ENCODE data around the gene MAP7D2. TPM values are rescaled to one million over a fixed set of nuclear protein-coding genes. Genes with fewer than 3 reads are reported as not detected.
A peak's percentile ranks its signal among the peaks of the same experiment; 100 is the strongest.

MAP7D2 gene
- total and polyA plus RNA-seq, 2 donors from 2014 or later: 0.76 to 3.6 TPM

- peaks cover 0 to 7% (median 3%) of the 10 kb centered on the region in 3 donors for H3K4me1 ChIP-seq (ENCODE audit: control insufficient read depth in 2 of 3, insufficient read depth in 2 of 3, low read depth in 1 of 3, low read length in 3 of 3)
- FAIRE-seq: no peak
- no peaks in the 10 kb centered on the region for H3K36me3 ChIP-seq (ENCODE audit: control insufficient read depth in 2 of 3, insufficient read depth in 3 of 3, low read length in 3 of 3)
- H3K9me3 ChIP-seq (ENCODE audit: control insufficient read depth in 2 of 3, insufficient read depth in 1 of 3, low read length in 3 of 3): peaks cover 0 to 2% (median 0%) of the 10 kb centered on the region in 3 donors
- intact Hi-C loops (cut with DNase I): no loop called here
- peak overlapping the region in 2 of 3 donors; percentile 12 to 46 for H3K9ac ChIP-seq (ENCODE audit: low read length in 3 of 3)
- no peak for TF ChIP-seq CTCF (IDR thresholded peaks at IDR 0.05; ENCODE audit: borderline replicate concordance, extremely low read depth, insufficient read depth)
- peak overlapping the region; percentile 50 to 62 (median 56) for H3K4me3 ChIP-seq (ENCODE audit: low read length in 3 of 3)
- peak in 1 of 5 donors; percentile 29 for DNase-seq
- peaks cover 6% of the 10 kb centered on the region for H3K27me3 ChIP-seq (ENCODE audit: control insufficient read depth, insufficient read depth, low read length)
- H3K27ac ChIP-seq (ENCODE audit: low read depth in 2 of 2, low read length in 2 of 2): peak overlapping the region in 1 of 2 donors; percentile 51
Measured at GRCh38 chrX:19991350-19991718, 125.4 kb downstream of the MAP7D2 start.

- no peak for FAIRE-seq
- TF ChIP-seq CTCF (IDR thresholded peaks at IDR 0.05; ENCODE audit: borderline replicate concordance, extremely low read depth, insufficient read depth): peak; percentile 73
Measured at GRCh38 chrX:19990556-19991349, 126.0 kb downstream of the MAP7D2 start, which contains the start of gene BCLAF3. Gene BCLAF3, minus strand, starts transcription at chrX:19991061. Its CDS starts 20,797 bp downstream, at chrX:19970264.

GRCh38 chrX:19990151-19990555 lies 126.6 kb downstream of the MAP7D2 start:
- no peak for FAIRE-seq

More at GRCh38 chrX:19990556-19991349, 126.0 kb downstream of the MAP7D2 start, which contains the start of gene BCLAF3:
- Histone ChIP-seq H3K36me3 (ENCODE audit: control insufficient read depth in 2 of 3, insufficient read depth in 3 of 3, low read length in 3 of 3) (no peaks in the 10 kb centered on the region), H3K4me1 (ENCODE audit: control insufficient read depth in 2 of 3, insufficient read depth in 2 of 3, low read depth in 1 of 3, low read length in 3 of 3) (peaks cover 0 to 7% (median 3%) of the 10 kb centered on the region in 3 donors), H3K9me3 (ENCODE audit: control insufficient read depth in 2 of 3, insufficient read depth in 1 of 3, low read length in 3 of 3) (peaks cover 0 to 2% (median 0%) of the 10 kb centered on the region in 3 donors), H3K27ac (ENCODE audit: low read depth in 2 of 2, low read length in 2 of 2) (peak within 1 kb of the TSS; percentile 17 to 69), H3K9ac (ENCODE audit: low read length in 3 of 3) (peak within 1 kb of the TSS in 2 of 3 donors; percentile 12 to 46), H3K4me3 (ENCODE audit: low read length in 3 of 3) (peak within 1 kb of the TSS; percentile 56 to 72 (median 68)), H3K27me3 (ENCODE audit: control insufficient read depth, insufficient read depth, low read length) (peaks cover 6% of the 10 kb centered on the region)
- DNase-seq: peak; percentile 90 to 96 (median 94)
- intact Hi-C loops (cut with DNase I): no loop called here

More at GRCh38 chrX:19990151-19990555, 126.6 kb downstream of the MAP7D2 start:
- Histone ChIP-seq H3K27ac (ENCODE audit: low read depth in 2 of 2, low read length in 2 of 2) (peak overlapping the region; percentile 17 to 69), H3K9me3 (ENCODE audit: control insufficient read depth in 2 of 3, insufficient read depth in 1 of 3, low read length in 3 of 3) (peaks cover 0 to 2% (median 0%) of the 10 kb centered on the region in 3 donors), H3K4me1 (ENCODE audit: control insufficient read depth in 2 of 3, insufficient read depth in 2 of 3, low read depth in 1 of 3, low read length in 3 of 3) (peaks cover 0 to 7% (median 3%) of the 10 kb centered on the region in 3 donors), H3K36me3 (ENCODE audit: control insufficient read depth in 2 of 3, insufficient read depth in 3 of 3, low read length in 3 of 3) (no peaks in the 10 kb centered on the region), H3K4me3 (ENCODE audit: low read length in 3 of 3) (peak overlapping the region; percentile 56 to 72 (median 68)), H3K9ac (ENCODE audit: low read length in 3 of 3) (peak overlapping the region in 1 of 3 donors; percentile 46), H3K27me3 (ENCODE audit: control insufficient read depth, insufficient read depth, low read length) (peaks cover 6% of the 10 kb centered on the region)
- no peak for TF ChIP-seq CTCF (IDR thresholded peaks at IDR 0.05; ENCODE audit: borderline replicate concordance, extremely low read depth, insufficient read depth)
- intact Hi-C loops (cut with DNase I): no loop called here
- peak in 2 of 5 donors; percentile 6 to 13 for DNase-seq

Measured in kidney (tissue), 14 donors.